ENCODE data around the gene INMT. TPM values are rescaled to one million over a fixed set of nuclear protein-coding genes. Genes with fewer than 3 reads are reported as not detected.

INMT gene
- total and polyA plus RNA-seq, 10 of the 15 experiments (the other 5 are each of a cell fraction or from before 2014, with no cell fraction given): 0.03 to 0.20 (median 0.10) TPM; not detected in 7

DNA sequence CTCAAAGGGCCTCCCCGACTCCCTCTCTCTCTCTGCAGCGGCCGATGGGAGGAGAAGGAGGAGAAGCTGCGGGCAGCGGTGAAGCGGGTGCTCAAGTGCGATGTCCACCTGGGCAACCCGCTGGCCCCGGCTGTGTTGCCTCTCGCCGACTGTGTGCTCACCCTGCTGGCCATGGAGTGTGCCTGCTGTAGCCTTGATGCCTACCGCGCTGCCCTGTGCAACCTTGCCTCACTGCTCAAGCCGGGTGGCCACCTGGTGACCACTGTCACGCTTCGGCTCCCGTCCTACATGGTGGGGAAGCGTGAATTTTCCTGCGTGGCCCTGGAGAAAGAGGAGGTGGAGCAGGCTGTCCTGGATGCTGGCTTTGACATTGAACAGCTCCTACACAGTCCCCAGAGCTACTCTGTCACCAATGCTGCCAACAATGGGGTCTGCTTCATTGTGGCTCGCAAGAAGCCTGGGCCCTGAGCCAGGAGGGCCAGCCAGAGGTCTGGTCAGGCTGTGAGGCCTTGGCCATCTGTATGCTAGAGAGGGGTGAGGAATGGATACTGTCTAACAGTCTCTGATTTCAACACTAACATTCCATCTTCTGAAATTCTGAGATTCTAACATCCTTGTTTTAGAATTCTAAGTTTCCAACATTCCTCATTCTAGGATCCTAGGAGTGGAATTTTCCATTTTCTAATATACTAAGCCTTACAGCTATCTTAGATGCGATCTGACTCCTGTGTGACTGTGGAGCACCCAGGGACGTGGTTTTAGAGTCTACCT, 3.6 kb downstream of the INMT start (continued):
- TF ChIP-seq, protein P1, sequence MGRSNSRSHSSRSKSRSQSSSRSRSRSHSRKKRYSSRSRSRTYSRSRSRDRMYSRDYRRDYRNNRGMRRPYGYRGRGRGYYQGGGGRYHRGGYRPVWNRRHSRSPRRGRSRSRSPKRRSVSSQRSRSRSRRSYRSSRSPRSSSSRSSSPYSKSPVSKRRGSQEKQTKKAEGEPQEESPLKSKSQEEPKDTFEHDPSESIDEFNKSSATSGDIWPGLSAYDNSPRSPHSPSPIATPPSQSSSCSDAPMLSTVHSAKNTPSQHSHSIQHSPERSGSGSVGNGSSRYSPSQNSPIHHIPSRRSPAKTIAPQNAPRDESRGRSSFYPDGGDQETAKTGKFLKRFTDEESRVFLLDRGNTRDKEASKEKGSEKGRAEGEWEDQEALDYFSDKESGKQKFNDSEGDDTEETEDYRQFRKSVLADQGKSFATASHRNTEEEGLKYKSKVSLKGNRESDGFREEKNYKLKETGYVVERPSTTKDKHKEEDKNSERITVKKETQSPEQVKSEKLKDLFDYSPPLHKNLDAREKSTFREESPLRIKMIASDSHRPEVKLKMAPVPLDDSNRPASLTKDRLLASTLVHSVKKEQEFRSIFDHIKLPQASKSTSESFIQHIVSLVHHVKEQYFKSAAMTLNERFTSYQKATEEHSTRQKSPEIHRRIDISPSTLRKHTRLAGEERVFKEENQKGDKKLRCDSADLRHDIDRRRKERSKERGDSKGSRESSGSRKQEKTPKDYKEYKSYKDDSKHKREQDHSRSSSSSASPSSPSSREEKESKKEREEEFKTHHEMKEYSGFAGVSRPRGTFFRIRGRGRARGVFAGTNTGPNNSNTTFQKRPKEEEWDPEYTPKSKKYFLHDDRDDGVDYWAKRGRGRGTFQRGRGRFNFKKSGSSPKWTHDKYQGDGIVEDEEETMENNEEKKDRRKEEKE (IDR thresholded peaks at IDR 0.05): no peak
- TF ChIP-seq NBN (IDR thresholded peaks at IDR 0.05) (no peak), JUND (IDR thresholded peaks at IDR 0.05; ENCODE audit: low read depth, low read length) (no peak), MTA3 (IDR thresholded peaks at IDR 0.05; ENCODE audit: borderline replicate concordance, low read length) (no peak), GABPA (IDR thresholded peaks at IDR 0.05; ENCODE audit: low read depth) (no peak), POLR2A (IDR thresholded peaks at IDR 0.05; ENCODE audit: low read depth, low read length) (no peak), IKZF2 (IDR thresholded peaks at IDR 0.05) (no peak)
- TF ChIP-seq, protein P2, sequence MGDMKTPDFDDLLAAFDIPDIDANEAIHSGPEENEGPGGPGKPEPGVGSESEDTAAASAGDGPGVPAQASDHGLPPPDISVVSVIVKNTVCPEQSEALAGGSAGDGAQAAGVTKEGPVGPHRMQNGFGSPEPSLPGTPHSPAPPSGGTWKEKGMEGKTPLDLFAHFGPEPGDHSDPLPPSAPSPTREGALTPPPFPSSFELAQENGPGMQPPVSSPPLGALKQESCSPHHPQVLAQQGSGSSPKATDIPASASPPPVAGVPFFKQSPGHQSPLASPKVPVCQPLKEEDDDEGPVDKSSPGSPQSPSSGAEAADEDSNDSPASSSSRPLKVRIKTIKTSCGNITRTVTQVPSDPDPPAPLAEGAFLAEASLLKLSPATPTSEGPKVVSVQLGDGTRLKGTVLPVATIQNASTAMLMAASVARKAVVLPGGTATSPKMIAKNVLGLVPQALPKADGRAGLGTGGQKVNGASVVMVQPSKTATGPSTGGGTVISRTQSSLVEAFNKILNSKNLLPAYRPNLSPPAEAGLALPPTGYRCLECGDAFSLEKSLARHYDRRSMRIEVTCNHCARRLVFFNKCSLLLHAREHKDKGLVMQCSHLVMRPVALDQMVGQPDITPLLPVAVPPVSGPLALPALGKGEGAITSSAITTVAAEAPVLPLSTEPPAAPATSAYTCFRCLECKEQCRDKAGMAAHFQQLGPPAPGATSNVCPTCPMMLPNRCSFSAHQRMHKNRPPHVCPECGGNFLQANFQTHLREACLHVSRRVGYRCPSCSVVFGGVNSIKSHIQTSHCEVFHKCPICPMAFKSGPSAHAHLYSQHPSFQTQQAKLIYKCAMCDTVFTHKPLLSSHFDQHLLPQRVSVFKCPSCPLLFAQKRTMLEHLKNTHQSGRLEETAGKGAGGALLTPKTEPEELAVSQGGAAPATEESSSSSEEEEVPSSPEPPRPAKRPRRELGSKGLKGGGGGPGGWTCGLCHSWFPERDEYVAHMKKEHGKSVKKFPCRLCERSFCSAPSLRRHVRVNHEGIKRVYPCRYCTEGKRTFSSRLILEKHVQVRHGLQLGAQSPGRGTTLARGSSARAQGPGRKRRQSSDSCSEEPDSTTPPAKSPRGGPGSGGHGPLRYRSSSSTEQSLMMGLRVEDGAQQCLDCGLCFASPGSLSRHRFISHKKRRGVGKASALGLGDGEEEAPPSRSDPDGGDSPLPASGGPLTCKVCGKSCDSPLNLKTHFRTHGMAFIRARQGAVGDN (IDR thresholded peaks at IDR 0.05): no peak
- TF ChIP-seq, protein P3, sequence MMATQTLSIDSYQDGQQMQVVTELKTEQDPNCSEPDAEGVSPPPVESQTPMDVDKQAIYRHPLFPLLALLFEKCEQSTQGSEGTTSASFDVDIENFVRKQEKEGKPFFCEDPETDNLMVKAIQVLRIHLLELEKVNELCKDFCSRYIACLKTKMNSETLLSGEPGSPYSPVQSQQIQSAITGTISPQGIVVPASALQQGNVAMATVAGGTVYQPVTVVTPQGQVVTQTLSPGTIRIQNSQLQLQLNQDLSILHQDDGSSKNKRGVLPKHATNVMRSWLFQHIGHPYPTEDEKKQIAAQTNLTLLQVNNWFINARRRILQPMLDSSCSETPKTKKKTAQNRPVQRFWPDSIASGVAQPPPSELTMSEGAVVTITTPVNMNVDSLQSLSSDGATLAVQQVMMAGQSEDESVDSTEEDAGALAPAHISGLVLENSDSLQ (IDR thresholded peaks at IDR 0.05): no peak
- TF ChIP-seq, protein P4, sequence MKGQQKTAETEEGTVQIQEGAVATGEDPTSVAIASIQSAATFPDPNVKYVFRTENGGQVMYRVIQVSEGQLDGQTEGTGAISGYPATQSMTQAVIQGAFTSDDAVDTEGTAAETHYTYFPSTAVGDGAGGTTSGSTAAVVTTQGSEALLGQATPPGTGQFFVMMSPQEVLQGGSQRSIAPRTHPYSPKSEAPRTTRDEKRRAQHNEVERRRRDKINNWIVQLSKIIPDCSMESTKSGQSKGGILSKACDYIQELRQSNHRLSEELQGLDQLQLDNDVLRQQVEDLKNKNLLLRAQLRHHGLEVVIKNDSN (IDR thresholded peaks at IDR 0.05; ENCODE audit: borderline replicate concordance, extremely low read length, insufficient read depth, low read depth, low read length): no peak
